HG02571 (cell line): Measurements from ENCODE around the gene OSBPL1A.

Source experiments
- ATAC-seq: cut with Tn5 transposase; IDR thresholded peaks from one replicate; pipeline ENCODE4 v1.9.1; 2021; ENCODE audit warnings: mild to moderate bottlenecking, moderate library complexity; ENCODE audit not compliant: unreplicated experiment

OSBPL1A gene

DNA sequence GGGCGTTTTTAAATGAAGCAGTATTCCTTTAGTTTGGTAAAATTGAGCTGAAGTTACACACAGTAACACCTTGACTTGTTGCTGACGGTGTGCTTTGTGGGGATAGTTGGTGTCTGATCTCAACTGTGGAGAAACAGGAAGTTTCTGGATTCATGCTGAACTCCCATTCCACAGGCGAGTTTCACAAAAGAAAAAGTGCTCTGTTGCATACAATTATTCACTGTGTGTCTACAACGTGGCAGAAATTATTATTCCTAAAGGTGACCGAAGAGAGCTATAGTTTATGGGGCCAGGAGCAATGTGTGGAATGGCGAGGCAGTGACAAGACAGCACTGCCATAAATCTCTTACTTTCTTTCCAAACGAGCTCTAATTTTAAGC is 259.2 kb downstream of the OSBPL1A start:
- ATAC-seq: no peak

DNA sequence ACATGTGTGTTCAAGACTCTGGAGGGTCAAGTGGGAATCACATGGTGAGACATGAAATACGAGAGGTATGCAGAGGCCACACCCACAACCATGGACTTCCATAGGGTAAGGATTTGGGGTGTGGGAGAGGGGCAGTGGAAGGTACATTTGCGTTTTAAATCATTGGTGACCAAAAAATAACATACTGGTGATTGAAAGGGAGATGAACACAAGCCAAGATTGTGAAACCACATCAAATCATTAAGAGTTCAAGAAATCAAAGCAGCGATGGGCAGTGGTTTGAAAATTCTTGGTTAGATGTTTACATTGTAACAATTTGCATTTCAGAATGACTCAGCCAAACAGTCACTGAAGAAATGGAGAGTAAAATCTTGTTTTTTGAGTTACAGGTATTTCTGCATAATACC is 260.7 kb downstream of the OSBPL1A start:
- no peak for ATAC-seq

DNA sequence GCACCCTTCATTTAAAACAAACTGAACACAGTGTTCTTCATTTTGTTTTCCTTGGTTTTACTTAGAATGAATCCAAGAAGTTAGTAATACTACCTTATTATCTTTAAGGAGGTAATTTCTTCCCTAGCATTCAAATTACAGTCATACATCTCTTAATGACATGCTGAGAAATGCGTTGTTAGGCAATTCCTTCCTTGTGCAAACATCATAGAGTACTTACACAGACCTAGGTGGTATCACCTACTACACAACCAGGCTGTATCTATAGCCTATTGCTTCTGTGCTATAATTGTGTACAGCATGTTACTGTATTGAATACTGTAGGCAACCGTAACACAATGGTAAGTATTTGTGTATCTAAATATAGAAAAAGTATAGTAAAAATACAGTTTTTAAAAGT is 267.1 kb downstream of the OSBPL1A start:
- ATAC-seq: no peak

DNA sequence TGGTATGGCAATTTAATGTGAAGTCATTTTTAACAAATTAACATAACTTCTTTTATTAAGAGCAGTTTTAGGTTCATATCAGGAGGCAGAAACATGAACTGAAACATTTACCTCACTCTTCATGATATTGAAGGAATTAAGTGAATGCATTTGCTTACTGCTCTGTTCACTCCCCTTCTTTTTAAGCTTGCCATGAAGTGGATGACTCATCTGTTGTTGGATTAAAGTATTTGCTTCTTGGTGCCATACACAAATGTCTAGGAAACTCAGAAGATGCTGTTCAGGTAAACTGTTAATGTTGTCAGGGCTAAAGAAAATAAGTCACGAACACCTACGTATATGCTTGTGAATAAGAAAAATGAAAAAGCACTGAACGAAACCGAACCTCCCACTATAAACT is 268.9 kb downstream of the OSBPL1A start:
- ATAC-seq: no peak

DNA sequence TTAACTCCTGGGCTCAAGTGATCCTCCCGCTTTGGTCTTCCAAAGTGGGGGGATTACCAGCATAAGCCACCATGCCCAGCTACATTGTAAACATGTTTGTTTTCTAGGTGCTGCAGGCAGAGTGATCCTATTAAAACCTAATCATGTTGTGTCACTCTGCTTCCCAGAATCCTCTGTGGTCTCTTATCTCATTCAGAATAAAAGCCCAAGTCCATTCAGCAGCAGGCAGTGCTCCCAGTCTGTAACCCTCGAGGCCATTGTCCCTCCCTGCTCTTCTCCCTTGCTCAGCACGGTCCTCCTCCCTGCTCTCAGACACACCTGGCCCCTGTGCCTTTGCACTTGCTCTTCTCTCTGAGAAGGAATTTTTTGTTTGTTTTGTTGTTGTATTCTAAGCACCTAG is 269.9 kb downstream of the OSBPL1A start:
- no peak for ATAC-seq

DNA sequence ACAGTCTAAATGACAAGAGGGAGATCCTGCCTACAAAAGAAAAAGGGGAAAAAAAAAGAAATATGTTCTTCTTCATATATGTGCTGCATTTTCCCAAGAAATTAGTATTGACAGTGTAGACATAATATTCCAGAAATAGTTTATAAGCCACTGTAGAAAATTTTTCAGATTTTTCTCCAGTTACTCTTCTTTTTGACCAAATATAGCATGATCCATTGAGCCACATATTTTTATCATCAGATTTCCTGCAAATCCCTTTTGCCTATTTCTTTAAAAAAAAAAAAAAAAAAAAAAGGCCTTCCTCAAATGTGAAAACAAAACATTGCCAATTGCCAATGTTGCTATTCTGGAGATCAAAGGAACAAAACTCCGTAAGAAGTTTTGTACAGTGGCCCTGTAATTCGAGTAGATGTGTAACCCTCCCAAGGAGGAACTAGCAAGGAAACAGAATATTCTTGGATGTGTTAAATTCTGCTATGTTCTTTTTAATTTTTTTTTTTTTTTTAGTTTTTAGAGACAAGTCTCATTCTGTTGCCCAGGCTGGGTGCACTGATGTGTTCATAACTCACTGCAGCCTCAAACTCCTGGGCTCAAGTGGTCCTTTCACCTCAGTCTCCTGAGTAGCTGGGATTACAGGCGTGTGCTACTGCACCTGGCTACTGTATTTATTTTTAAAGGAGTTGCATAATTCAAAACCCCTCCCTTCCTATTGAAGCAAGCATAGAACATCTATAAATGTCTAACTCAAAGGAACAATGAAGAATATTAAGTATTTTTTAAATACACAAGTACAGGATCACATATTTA is 271.3 kb downstream of the OSBPL1A start:
- no peak for ATAC-seq

DNA sequence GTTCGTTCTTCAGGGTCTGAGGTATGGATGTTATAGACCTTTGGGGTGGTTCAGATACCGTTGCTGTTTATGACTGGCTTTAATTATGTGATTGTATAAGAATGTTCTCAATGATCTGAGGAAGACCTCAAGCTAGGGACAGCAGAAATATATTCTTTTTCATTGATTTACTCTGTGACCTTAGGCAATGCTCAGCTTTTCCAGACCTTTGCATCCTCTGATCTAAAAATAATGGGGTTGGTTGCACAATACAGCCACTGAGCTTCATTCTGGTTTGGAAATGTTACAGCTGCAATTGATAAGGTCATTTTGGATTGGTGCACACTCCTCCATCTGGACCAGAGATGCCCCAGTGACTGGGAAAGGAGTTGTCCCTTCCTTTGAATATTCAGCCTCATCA is 276.0 kb downstream of the OSBPL1A start:
- no peak for ATAC-seq

DNA sequence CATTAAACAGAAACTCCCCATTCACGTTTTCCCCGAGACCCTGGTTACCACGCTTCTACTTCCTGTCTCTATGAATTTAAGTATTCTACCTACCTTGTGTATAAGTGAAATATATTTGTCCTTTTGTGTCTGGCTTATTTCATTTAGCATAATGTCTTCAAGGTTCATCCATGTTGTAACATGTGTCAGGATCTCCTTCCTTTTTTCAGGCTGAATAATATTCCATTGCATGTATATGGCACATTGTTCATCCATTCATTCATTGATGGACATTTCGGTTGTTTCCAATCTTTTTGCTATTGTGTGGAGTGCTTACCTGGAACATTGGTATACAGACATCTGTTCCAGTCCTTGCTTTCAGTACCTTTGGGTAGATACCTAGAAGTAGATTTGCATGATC is 276.9 kb downstream of the OSBPL1A start:
- no peak for ATAC-seq

DNA sequence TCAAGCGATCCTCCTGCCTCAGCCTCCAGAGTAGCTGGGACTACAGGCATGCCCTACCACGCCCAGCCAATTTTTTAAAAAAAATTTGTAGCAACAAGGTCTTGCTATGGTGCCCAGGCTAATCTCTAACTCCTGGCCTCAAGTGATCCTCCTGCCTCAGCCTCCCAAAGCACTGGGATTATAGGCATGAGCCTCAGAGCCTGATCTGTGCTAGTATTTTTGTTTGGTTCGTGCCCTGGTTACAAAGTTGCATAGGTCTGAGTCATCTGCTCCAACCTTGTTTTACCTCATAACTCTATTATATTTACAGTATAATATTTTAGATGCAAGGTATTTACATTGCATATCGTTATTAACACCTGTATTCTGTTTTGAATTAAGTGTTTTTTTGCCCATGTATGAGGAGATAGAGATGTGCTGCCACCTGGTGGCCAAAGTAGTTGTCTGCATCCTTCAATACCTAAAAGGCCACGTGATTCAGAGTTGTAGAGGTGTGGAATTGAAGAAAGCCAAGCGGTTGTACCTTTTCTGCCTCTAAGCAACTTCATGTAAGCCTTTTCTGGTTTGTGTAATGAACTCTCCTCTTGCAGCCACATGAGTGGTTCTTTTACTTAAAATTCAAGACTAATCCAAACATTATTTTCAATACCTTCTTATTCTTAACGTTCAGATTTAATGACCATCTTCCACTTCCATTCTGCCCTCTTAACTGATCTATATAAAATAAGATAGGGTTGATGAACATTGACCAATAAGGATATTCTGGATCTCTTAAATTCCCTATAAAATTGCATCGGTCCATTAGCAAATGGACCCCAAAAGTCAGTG is 278.7 kb downstream of the OSBPL1A start:
- ATAC-seq: peak; percentile 61

DNA sequence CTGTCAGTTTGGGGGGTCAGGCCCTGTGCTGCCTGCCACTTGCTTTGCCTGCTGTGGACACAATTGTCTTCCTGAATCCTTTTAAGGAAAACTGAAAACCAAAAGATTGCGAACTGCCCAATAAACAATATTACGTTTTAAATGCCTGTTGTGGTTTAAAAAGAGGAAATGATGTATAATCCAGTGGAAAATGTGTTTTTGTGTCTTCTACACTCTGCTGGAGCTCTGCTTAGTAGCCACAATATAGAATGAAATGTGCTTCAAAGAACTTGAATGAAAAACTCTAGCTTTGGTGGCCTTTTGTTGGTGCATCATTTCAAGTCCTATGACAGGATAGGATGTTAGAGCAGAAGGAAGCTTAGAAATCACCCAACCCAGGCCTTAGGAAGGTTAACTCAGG is 282.0 kb downstream of the OSBPL1A start:
- ATAC-seq: no peak

DNA sequence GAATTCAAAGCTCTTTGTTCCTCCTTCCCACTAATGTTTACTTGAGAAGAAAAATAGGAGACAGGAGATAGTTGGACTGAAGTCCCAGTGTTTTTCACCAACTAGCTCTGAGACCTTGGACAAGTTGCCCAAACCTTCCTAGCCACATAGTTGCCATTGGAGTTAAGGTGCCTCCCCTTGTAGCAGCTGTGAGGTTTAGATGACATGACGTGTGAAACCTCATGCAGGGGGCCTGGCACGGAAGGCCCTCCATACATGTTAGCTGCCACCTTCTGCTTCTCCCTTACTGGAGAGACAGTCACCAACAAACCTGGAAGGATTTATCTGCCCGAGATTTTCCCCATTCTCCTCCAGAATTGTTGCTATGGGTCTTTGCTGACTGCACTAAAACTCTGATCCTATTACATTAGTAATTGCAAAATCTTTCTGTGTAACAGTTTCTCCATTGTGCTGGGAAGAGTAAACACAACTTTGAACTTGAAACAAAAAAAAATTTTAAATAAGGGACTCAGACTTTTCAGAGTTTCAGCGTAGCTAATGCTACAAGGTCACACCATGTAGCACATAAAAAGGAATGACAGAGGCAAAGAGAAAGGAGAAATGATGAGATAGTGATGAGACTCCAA is 282.6 kb downstream of the OSBPL1A start:
- ATAC-seq: no peak

DNA sequence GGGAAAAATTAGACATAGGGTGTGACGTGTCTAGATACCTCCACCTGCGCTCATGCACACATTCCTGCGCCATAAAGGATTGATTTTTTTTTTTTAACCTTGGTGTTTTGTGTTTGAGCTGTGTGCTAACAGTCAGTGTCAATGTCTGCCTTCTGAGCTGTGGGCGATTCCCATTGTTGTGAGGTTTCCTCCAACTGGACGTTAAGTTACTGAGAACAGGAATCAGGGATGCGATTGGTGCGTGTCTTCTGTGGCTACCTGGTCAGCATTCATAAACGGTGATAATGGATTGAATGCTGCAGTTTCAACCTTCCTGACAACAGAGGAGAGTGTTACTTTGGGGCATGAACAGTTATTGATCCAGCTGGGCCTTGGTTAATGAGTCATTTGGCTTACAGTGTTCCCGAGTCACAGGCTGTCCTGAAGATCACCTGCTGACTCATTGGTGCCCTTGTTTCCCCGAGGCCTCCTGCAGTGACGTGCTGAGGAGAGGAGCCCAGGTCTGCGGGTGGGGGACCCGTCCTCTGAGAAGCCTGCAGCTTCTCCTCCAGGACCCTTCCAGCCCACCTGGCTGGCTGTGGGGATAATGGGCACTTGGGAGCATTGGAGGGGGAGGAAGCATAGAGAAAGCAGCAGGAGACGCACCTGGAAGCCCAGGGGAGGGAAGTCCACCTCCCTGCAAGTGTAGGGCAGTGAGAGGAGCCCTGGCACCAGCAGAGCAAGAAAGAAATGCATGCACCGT is 284.6 kb downstream of the OSBPL1A start:
- no peak for ATAC-seq

DNA sequence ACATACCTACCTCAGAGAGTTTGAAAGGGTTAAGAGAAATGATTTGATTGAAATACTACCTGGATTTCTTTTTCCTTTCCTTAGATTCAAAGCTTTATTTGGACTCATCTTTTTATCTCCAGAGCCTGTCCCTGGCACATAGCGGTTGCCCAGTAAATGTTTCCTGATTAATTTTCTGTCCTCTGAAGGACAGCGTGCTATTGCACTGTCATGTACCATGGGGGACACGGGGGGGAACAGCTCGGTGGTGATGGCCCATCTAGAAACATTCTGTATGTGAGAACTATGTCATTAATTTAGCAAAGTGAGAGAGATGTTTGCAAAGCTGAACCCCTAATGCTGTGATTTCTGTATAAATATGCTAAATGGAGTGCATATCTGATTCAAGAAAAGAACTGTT is 285.2 kb downstream of the OSBPL1A start:
- no peak for ATAC-seq
